Small intestine (tissue), 7 donors: ENCODE results near the gene ANTXR1. TPM values are rescaled to one million over a fixed set of nuclear protein-coding genes. Genes with fewer than 3 reads are reported as not detected.
A peak's percentile ranks its signal among the peaks of the same experiment; 100 is the strongest.

Source experiments
- DNase-seq, 2 donors: peaks; one replicate each; pipeline versions ENCODE4 v3.0.0 to v3.0.0-alpha.2; 2013
- FAIRE-seq: peaks from 2 replicates; lab custom pipeline; 2012; peaks lifted over from hg19 to GRCh38; lab: Jason Lieb, UNC
- H3K27ac ChIP-seq, 3 donors: one replicate each; pipeline ENCODE4 v1.5.1; 2013; ENCODE audit warnings: low read length in 2 of 3, mild to moderate bottlenecking in 2 of 3, control low read depth in 1 of 3, inconsistent platforms in 1 of 3, low read depth in 1 of 3, moderate library complexity in 1 of 3
- H3K27me3 ChIP-seq, 3 donors: one replicate each; pipeline ENCODE4 v1.6.1; 2013; ENCODE audit warnings: low read length in 3 of 3, inconsistent platforms in 1 of 3; ENCODE audit not compliant: control insufficient read depth in 3 of 3, insufficient read depth in 3 of 3
- H3K36me3 ChIP-seq, 3 donors: one replicate each; pipeline ENCODE4 v1.6.1; 2013; ENCODE audit warnings: low read length in 3 of 3, inconsistent platforms in 1 of 3, low read depth in 1 of 3, mild to moderate bottlenecking in 1 of 3, moderate library complexity in 1 of 3; ENCODE audit not compliant: control insufficient read depth in 3 of 3, insufficient read depth in 2 of 3
- H3K4me1 ChIP-seq, 3 donors: one replicate each; pipeline ENCODE4 v1.6.1; 2013; ENCODE audit warnings: low read length in 2 of 3, inconsistent platforms in 1 of 3, low read depth in 1 of 3, mild to moderate bottlenecking in 1 of 3, moderate library complexity in 1 of 3; ENCODE audit not compliant: control insufficient read depth in 3 of 3, insufficient read depth in 2 of 3
- H3K4me3 ChIP-seq, 3 donors: one replicate each; pipeline ENCODE4 v1.5.1; 2013; ENCODE audit warnings: low read length in 3 of 3, control low read depth in 1 of 3, inconsistent platforms in 1 of 3, low read depth in 1 of 3, mild to moderate bottlenecking in 1 of 3, moderate library complexity in 1 of 3
- H3K9me3 ChIP-seq, 2 donors: one replicate each; pipeline ENCODE4 v1.6.1; 2013; ENCODE audit warnings: low read depth in 1 of 2, low read length in 1 of 2; ENCODE audit not compliant: control insufficient read depth in 2 of 2, insufficient read depth in 1 of 2
- WGBS, 3 donors: extraction: QIAGEN DNeasy Blood & Tissue Kit; methylation state at CpG; one replicate each; pipeline ENCODE4 v1.1.7; 2013; 5-methylcytosine and 5-hydroxymethylcytosine counted together
- polyA plus RNA-seq, 4 donors: library from polyadenylated mRNA; stranded (reverse) in 3 of 4; unstranded in 1 of 4; fragments of 200-250 nt in 3 of 4; fragments of 120-200 nt in 1 of 4; gene quantifications; one replicate each; pipeline versions ENCODE4 v1.2.1 to v1.2.3, GENCODE V29; 2013
- donor health status: healthy with polysubstance abuse.
- donor health status: control.
- donor health status: control.
- donor health status: Bipolar disorder and iron deficiency.
- donor health status: healthy.

Gene ANTXR1
- polyA plus RNA-seq, 4 donors, result 0.22 to 13.0 (median 7.2) TPM

DNA sequence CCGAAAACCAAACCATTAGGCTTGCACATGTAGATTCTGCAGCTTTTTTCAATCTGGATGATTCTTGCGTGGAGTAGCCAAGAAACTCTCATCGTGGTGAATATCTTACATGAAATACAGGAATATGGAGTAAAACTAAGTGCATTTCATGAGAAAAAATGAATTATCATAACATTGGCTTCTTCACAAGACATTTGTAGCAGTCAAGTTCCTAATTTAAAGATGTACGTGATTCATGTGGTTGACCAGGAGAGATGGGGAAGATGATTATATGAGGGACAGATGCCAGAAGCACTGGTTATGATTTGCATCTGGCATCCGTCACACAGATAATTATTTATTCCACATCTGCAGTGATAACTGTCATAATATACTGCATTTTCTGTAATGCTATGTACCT, 90.4 kb downstream of the ANTXR1 start:
- WGBS, 3 donors, result 77 to 85% (median 83%) methylated on average over 5 of the region's 5 CpGs
- Histone ChIP-seq H3K4me1 (no peaks in the 10 kb centered on the region), H3K36me3 (peaks cover 0 to 4% (median 0%) of the 10 kb centered on the region in 3 donors), H3K4me3 (no peak overlapping the region), H3K9me3 (no peaks in the 10 kb centered on the region), H3K27me3 (no peaks in the 10 kb centered on the region), H3K27ac (no peak overlapping the region)
- DNase-seq, result no peak
- no peak for FAIRE-seq

DNA sequence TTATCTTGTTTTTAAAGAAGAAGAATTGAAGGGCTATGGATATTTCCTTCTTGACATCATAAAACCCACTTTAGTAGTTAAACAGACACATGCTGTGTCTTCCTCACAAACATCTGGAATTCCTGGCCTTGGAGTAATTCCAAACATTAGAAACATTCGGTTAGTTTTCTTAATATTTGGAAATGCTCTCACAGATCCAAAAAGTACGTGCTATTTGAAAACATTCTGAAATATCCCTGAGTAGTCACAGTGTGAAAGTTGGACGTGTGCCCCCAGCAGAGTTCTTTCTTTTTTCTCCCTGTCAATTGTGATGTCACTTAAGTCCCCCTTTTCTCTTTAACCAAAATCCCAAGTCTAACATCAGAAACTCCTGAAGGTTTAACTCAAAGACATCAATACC, 91.3 kb downstream of the ANTXR1 start:
- peaks cover 0 to 3% (median 0%) of the 10 kb centered on the region in 3 donors for H3K4me1 ChIP-seq
- FAIRE-seq, result no peak
- H3K36me3 ChIP-seq, result peaks cover 0 to 4% (median 0%) of the 10 kb centered on the region in 3 donors
- WGBS, 3 donors, result 60 to 75% (median 69%) methylated on average over 3 of the region's 3 CpGs
- DNase-seq, result no peak
- no peaks in the 10 kb centered on the region for H3K9me3 ChIP-seq
- no peak overlapping the region for H3K27ac ChIP-seq
- no peaks in the 10 kb centered on the region for H3K27me3 ChIP-seq
- H3K4me3 ChIP-seq, result no peak overlapping the region

DNA sequence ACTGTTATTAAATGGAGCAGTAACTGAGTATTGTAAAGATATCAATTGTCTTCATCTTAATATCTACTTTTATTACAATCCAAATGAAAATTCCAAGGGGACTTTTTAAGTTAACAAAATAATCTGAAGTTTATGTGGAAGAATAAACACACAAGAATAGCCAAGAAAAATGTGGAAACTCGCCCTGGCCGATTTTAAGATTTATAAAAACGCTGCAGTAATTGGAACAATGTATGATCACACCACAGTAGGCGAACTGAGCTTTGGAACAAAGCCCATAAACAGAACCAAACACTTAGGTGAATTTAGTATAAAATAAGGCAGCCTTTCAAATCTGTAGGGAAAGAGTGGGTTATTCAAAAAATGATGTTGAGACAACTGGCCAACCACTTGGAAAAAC, 96.3 kb downstream of the ANTXR1 start:
- Histone ChIP-seq H3K27me3 (no peaks in the 10 kb centered on the region), H3K4me1 (peaks cover 0 to 3% (median 0%) of the 10 kb centered on the region in 3 donors), H3K27ac (no peak overlapping the region), H3K36me3 (no peaks in the 10 kb centered on the region), H3K4me3 (no peak overlapping the region), H3K9me3 (no peaks in the 10 kb centered on the region)
- DNase-seq (no peak), FAIRE-seq (no peak)
- 61 to 88% (median 81%) methylated on average over 4 of the region's 4 CpGs for WGBS, 3 donors

DNA sequence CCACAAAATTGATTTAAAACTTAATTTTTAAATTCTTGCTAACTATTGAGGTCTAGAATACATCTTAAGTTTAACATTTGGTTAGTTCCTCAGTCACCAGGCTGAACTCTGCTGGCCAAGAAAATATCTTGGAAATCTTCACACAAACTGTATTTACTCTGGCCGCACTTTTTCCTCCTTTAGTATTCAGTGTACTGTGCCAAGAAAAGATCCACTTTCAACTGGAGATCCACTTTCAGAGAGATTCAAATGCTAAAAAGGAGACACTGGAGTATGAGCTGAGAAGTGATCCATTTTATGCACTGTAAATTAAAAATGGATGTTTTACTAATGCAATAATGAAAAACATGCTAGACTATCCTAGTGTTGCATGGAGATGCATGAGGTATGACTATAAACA, 98.1 kb downstream of the ANTXR1 start:
- peaks cover 0 to 3% (median 0%) of the 10 kb centered on the region in 3 donors for H3K4me1 ChIP-seq
- no peaks in the 10 kb centered on the region for H3K36me3 ChIP-seq
- no peak overlapping the region for H3K27ac ChIP-seq
- no peak overlapping the region for H3K4me3 ChIP-seq
- FAIRE-seq (no peak), DNase-seq (no peak)
- whole genome bisulfite sequencing, 3 donors, result 61 to 69% (median 67%) methylated on average over 1 of the region's 1 CpG
- H3K27me3 ChIP-seq, result no peaks in the 10 kb centered on the region
- H3K9me3 ChIP-seq, result no peaks in the 10 kb centered on the region

DNA sequence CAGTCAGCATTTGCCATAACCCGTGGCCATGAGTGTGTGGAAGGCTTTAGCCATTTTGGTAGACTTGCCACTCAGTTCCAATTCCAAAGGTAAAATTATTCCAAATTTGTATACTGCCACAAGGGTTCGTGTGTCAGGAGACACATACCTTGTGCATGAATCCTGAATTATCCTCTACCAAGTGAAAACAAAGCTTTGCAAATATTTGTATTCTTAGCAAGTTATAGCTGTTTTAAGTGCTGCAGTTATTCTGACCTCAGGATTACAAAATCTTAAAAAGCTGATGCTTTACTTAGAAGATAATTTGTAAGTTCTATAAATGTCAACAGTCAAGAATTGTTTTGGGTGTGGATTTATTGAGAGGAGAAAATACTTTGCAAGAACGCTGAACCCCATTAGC, 100.6 kb downstream of the ANTXR1 start:
- no peaks in the 10 kb centered on the region for H3K36me3 ChIP-seq
- WGBS, 3 donors, result 43 to 58% (median 47%) methylated on average over 3 of the region's 3 CpGs
- H3K4me1 ChIP-seq, result peaks cover 0 to 3% (median 0%) of the 10 kb centered on the region in 3 donors
- FAIRE-seq (no peak), DNase-seq (no peak)
- no peak overlapping the region for H3K4me3 ChIP-seq
- no peak overlapping the region for H3K27ac ChIP-seq
- no peaks in the 10 kb centered on the region for H3K27me3 ChIP-seq
- no peaks in the 10 kb centered on the region for H3K9me3 ChIP-seq

DNA sequence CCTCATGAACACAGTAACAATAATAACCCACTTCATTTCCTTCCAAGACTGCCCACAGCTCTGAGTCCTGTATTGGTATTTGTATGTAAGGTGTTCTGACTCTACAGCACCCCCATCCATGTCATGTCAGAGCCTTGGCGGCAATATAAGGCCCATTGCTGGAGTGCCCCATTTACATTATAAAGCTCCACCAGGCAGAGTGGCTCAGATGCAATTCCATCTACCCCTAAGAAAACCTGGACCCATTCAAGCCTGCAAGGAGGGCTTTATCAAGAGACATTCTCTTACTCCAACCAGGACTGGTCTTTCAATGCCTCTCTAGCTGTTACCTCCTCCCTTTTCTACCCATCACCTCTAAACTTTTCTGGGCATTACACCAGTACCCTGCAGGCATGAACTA, 101.6 kb downstream of the ANTXR1 start:
- no peaks in the 10 kb centered on the region for H3K36me3 ChIP-seq
- H3K4me1 ChIP-seq, result no peaks in the 10 kb centered on the region
- 44 to 85% (median 72%) methylated on average over 1 of the region's 1 CpG for WGBS, 3 donors
- H3K27me3 ChIP-seq, result no peaks in the 10 kb centered on the region
- no peak overlapping the region for H3K27ac ChIP-seq
- no peaks in the 10 kb centered on the region for H3K9me3 ChIP-seq
- H3K4me3 ChIP-seq, result no peak overlapping the region
- DNase-seq, result no peak
- no peak for FAIRE-seq

DNA sequence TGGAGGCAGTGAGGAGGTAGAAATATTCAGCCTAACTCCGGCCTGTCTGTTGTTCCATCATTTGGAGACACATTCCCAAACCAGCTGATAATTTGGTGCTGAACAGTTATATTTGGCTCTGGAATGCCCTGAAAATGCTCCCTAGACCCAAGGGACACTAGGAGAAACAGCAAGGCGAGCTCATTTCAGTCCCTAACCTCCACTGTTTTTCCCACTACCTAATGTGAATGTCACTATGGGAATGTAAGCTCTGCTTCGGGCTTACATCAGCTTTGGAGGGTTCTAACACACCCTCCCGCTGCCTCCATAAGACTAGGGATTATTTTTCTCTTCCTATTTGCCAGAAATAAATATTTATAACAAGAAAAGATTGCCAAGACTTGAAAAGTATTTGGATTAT, 103.5 kb downstream of the ANTXR1 start:
- Histone ChIP-seq H3K36me3 (no peaks in the 10 kb centered on the region), H3K27ac (peak overlapping the region in 1 of 3 donors; percentile 38), H3K27me3 (no peaks in the 10 kb centered on the region), H3K9me3 (no peaks in the 10 kb centered on the region), H3K4me1 (no peaks in the 10 kb centered on the region), H3K4me3 (no peak overlapping the region)
- FAIRE-seq (no peak), DNase-seq (no peak)
- WGBS, 3 donors, result 56 to 69% (median 57%) methylated on average over 4 of the region's 4 CpGs

DNA sequence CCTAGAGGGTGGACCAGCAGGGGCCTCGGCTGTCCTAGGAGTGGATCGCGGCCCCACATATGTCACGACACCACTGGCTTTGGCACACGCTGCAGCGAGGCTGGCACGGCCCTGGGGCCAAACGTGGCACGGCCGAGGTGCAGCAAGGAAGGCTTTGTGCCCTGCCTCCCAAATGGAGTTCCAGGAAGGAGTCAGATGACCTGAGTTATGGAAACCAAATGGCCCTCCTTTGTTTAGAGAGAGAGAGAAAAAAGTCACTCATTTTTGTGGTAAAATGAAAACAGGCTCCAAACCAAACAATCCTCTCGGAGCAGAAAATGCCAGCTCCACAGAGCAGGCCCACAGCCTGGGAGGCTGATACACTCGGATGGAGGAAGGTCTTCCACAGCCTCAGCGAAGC, 105.6 kb downstream of the ANTXR1 start:
- H3K4me1 ChIP-seq, result no peaks in the 10 kb centered on the region
- H3K36me3 ChIP-seq, result no peaks in the 10 kb centered on the region
- no peak overlapping the region for H3K27ac ChIP-seq
- no peaks in the 10 kb centered on the region for H3K9me3 ChIP-seq
- H3K27me3 ChIP-seq, result no peaks in the 10 kb centered on the region
- DNase-seq (no peak), FAIRE-seq (no peak)
- 82 to 93% (median 85%) methylated on average over 13 of the region's 13 CpGs for WGBS, 3 donors
- H3K4me3 ChIP-seq, result no peak overlapping the region
